Trophoblast cell (in vitro differentiated cells and primary cell): ENCODE measurements around the gene NTSR2.

ENCODE experiments used
- DNase-seq, 2 donors: peaks; one replicate each; pipeline ENCODE4 v3.0.0-alpha.2; 2016
- H2AFZ ChIP-seq: 2 replicates; pipeline ENCODE4 v1.6.1; 2013; ENCODE audit warnings: low read length, moderate library complexity, mild to moderate bottlenecking; ENCODE audit not compliant: insufficient read depth, poor library complexity
- H2AK5ac ChIP-seq: 2 replicates; pipeline ENCODE4 v1.6.1; 2013; ENCODE audit warnings: mild to moderate bottlenecking, low read length
- H2BK120ac ChIP-seq: 2 replicates; pipeline ENCODE4 v1.6.1; 2013; ENCODE audit warnings: low read length, mild to moderate bottlenecking, moderate library complexity; ENCODE audit not compliant: insufficient read depth, poor library complexity
- H2BK12ac ChIP-seq: 2 replicates; pipeline ENCODE4 v1.6.1; 2013; ENCODE audit warnings: mild to moderate bottlenecking, low read length, moderate library complexity
- H2BK5ac ChIP-seq: 2 replicates; pipeline ENCODE4 v1.6.1; 2013; ENCODE audit warnings: low read length, low read depth, moderate library complexity, mild to moderate bottlenecking; ENCODE audit not compliant: poor library complexity
- H3K14ac ChIP-seq: 2 replicates; pipeline ENCODE4 v1.6.1; 2013; ENCODE audit warnings: mild to moderate bottlenecking, low read length
- H3K18ac ChIP-seq: 2 replicates; pipeline ENCODE4 v1.6.1; 2013; ENCODE audit warnings: mild to moderate bottlenecking, low read length
- H3K23ac ChIP-seq: 2 replicates; pipeline ENCODE4 v1.6.1; 2013; ENCODE audit warnings: low read length
- H3K27ac ChIP-seq: 2 replicates; pipeline ENCODE4 v1.5.1; 2013; ENCODE audit warnings: low read depth, mild to moderate bottlenecking, inconsistent platforms, low read length, moderate library complexity
- H3K27me3 ChIP-seq: 2 replicates; pipeline ENCODE4 v1.6.1; 2013; ENCODE audit warnings: inconsistent platforms, mild to moderate bottlenecking, low read length, moderate library complexity; ENCODE audit not compliant: insufficient read depth
- H3K36me3 ChIP-seq, 2 experiments: 1 replicate in 1 of 2; 2 replicates in 1 of 2; pipeline ENCODE4 v1.6.1; 2013; ENCODE audit warnings: low read length in 2 of 2, mild to moderate bottlenecking in 2 of 2, moderate library complexity in 1 of 2; ENCODE audit not compliant: insufficient read depth in 2 of 2, control insufficient read depth in 1 of 2
- H3K4ac ChIP-seq: 2 replicates; pipeline ENCODE4 v1.6.1; 2013; ENCODE audit warnings: low read depth, mild to moderate bottlenecking, low read length, moderate library complexity
- H3K4me1 ChIP-seq, 2 experiments: 1 replicate in 1 of 2; 2 replicates in 1 of 2; pipeline ENCODE4 v1.6.1; 2013; ENCODE audit warnings: low read length in 2 of 2, mild to moderate bottlenecking in 2 of 2, moderate library complexity in 1 of 2; ENCODE audit not compliant: insufficient read depth in 2 of 2, control insufficient read depth in 1 of 2
- H3K4me2 ChIP-seq: 2 replicates; pipeline ENCODE4 v1.6.1; 2013; ENCODE audit warnings: inconsistent platforms, mild to moderate bottlenecking, low read length, moderate library complexity
- H3K4me3 ChIP-seq: 2 replicates; pipeline ENCODE4 v1.5.1; 2013; ENCODE audit warnings: mild to moderate bottlenecking, low read depth, low read length, inconsistent platforms
- H3K79me1 ChIP-seq: one replicate; pipeline ENCODE4 v1.6.1; 2013; ENCODE audit warnings: low read length
- H3K79me2 ChIP-seq: 2 replicates; pipeline ENCODE4 v1.6.1; 2013; ENCODE audit warnings: low read length, mild to moderate bottlenecking; ENCODE audit not compliant: control insufficient read depth, insufficient read depth, poor library complexity
- H3K9ac ChIP-seq: 2 replicates; pipeline ENCODE4 v1.6.1; 2013; ENCODE audit warnings: mild to moderate bottlenecking, low read length
- H3K9me3 ChIP-seq: 2 replicates; pipeline ENCODE4 v1.6.1; 2013; ENCODE audit warnings: low read depth, mild to moderate bottlenecking, control low read depth, inconsistent platforms, low read length; ENCODE audit not compliant: insufficient read depth
- H4K12ac ChIP-seq: 2 replicates; pipeline ENCODE4 v1.6.1; 2013; ENCODE audit warnings: low read depth, mild to moderate bottlenecking, low read length, moderate library complexity
- H4K8ac ChIP-seq: 2 replicates; pipeline ENCODE4 v1.6.1; 2013; ENCODE audit warnings: low read depth, mild to moderate bottlenecking, low read length, moderate library complexity
- H4K91ac ChIP-seq: one replicate; pipeline ENCODE4 v1.6.1; 2013; ENCODE audit warnings: low read depth, mild to moderate bottlenecking, low read length, moderate library complexity
- WGBS: extraction: QIAGEN DNeasy Blood & Tissue Kit; methylation state at CpG from one replicate; pipeline ENCODE4 v1.1.7; 2013; ENCODE audit warnings: missing lambda C conversion rate; ENCODE audit not compliant: insufficient read length, insufficient coverage; ENCODE audit errors: extremely low coverage; 5-methylcytosine and 5-hydroxymethylcytosine counted together

Gene NTSR2

GRCh38 chr2:11657646-11658045, 12.3 kb downstream of the NTSR2 start:
- no peak overlapping the region for H4K91ac ChIP-seq
- H3K79me1 ChIP-seq = no peaks in the 10 kb centered on the region
- H3K4ac ChIP-seq = no peak overlapping the region
- H2BK5ac ChIP-seq = no peak overlapping the region
- H2AK5ac ChIP-seq = no peak overlapping the region
- DNase-seq = no peak
- H3K14ac ChIP-seq = no peak overlapping the region
- H4K12ac ChIP-seq = no peak overlapping the region
- H3K27me3 ChIP-seq = no peaks in the 10 kb centered on the region
- H2BK120ac ChIP-seq = no peak overlapping the region
- no peak overlapping the region for H3K27ac ChIP-seq
- H3K9me3 ChIP-seq = peaks cover 6% of the 10 kb centered on the region
- no peak overlapping the region for H3K9ac ChIP-seq
- H2AFZ ChIP-seq = no peak overlapping the region
- no peaks in the 10 kb centered on the region for H3K4me1 ChIP-seq
- H4K8ac ChIP-seq = no peak overlapping the region
- no peak overlapping the region for H3K4me2 ChIP-seq
- H3K23ac ChIP-seq = no peak overlapping the region
- H2BK12ac ChIP-seq = no peak overlapping the region
- no peak overlapping the region for H3K4me3 ChIP-seq
- no CpG with 5 or more reads among the region's 11 CpGs for WGBS
- no peak overlapping the region for H3K18ac ChIP-seq
- H3K79me2 ChIP-seq = no peaks in the 10 kb centered on the region
- no peaks in the 10 kb centered on the region for H3K36me3 ChIP-seq

- Histone ChIP-seq H4K8ac (no peak overlapping the region), H4K91ac (no peak overlapping the region), H2AK5ac (no peak overlapping the region), H2BK5ac (no peak overlapping the region), H2BK120ac (no peak overlapping the region), H3K9ac (no peak overlapping the region), H3K23ac (no peak overlapping the region), H3K79me2 (no peaks in the 10 kb centered on the region), H3K14ac (no peak overlapping the region), H3K4me3 (no peak overlapping the region), H3K27ac (no peak overlapping the region), H2AFZ (no peak overlapping the region), H3K4me1 (no peaks in the 10 kb centered on the region), H3K9me3 (peaks cover 6% of the 10 kb centered on the region), H3K4me2 (no peak overlapping the region), H3K27me3 (no peaks in the 10 kb centered on the region), H3K18ac (no peak overlapping the region), H3K79me1 (no peaks in the 10 kb centered on the region), H3K36me3 (no peaks in the 10 kb centered on the region), H2BK12ac (no peak overlapping the region), H4K12ac (no peak overlapping the region), H3K4ac (no peak overlapping the region)
- no CpG with 5 or more reads among the region's 11 CpGs for WGBS
- DNase-seq = no peak
Observed at GRCh38 chr2:11657195-11657594, 12.8 kb downstream of the NTSR2 start.

GRCh38 chr2:11656671-11657101, 13.3 kb downstream of the NTSR2 start:
- Histone ChIP-seq H3K4ac (no peak overlapping the region), H3K27me3 (no peaks in the 10 kb centered on the region), H3K23ac (no peak overlapping the region), H3K4me3 (no peak overlapping the region), H4K12ac (no peak overlapping the region), H3K36me3 (no peaks in the 10 kb centered on the region), H2AFZ (no peak overlapping the region), H3K18ac (no peak overlapping the region), H4K8ac (no peak overlapping the region), H2BK120ac (no peak overlapping the region), H3K79me1 (no peaks in the 10 kb centered on the region), H2BK5ac (no peak overlapping the region), H2AK5ac (no peak overlapping the region), H4K91ac (no peak overlapping the region), H3K79me2 (no peaks in the 10 kb centered on the region), H2BK12ac (no peak overlapping the region), H3K9ac (no peak overlapping the region), H3K9me3 (peaks cover 3% of the 10 kb centered on the region), H3K4me1 (no peaks in the 10 kb centered on the region), H3K4me2 (no peak overlapping the region), H3K14ac (no peak overlapping the region), H3K27ac (no peak overlapping the region)
- DNase-seq = no peak
- no CpG with 5 or more reads among the region's 31 CpGs for WGBS

GRCh38 chr2:11656252-11656651, 13.7 kb downstream of the NTSR2 start:
- H2BK12ac ChIP-seq = no peak overlapping the region
- H3K4me2 ChIP-seq = no peak overlapping the region
- no peak overlapping the region for H2AK5ac ChIP-seq
- H3K9ac ChIP-seq = no peak overlapping the region
- H3K79me1 ChIP-seq = no peaks in the 10 kb centered on the region
- no peaks in the 10 kb centered on the region for H3K79me2 ChIP-seq
- no peak overlapping the region for H4K12ac ChIP-seq
- WGBS = no CpG with 5 or more reads among the region's 1 CpG
- peaks cover 2% of the 10 kb centered on the region for H3K9me3 ChIP-seq
- no peak overlapping the region for H2BK120ac ChIP-seq
- no peak for DNase-seq
- no peak overlapping the region for H3K27ac ChIP-seq
- H2BK5ac ChIP-seq = no peak overlapping the region
- H3K14ac ChIP-seq = no peak overlapping the region
- H4K91ac ChIP-seq = no peak overlapping the region
- no peaks in the 10 kb centered on the region for H3K4me1 ChIP-seq
- no peaks in the 10 kb centered on the region for H3K27me3 ChIP-seq
- no peak overlapping the region for H3K4ac ChIP-seq
- H3K18ac ChIP-seq = no peak overlapping the region
- H3K4me3 ChIP-seq = no peak overlapping the region
- no peaks in the 10 kb centered on the region for H3K36me3 ChIP-seq
- no peak overlapping the region for H4K8ac ChIP-seq
- H3K23ac ChIP-seq = no peak overlapping the region
- no peak overlapping the region for H2AFZ ChIP-seq
